A549 (cell line): ENCODE results near the gene PLCD1. TPM values are rescaled to one million over a fixed set of nuclear protein-coding genes. Genes with fewer than 3 reads are reported as not detected.

Experiments used
- ATAC-seq, 2 experiments: fragments of 200-7000 bp in 1 of 2; fragments of >200 bp in 1 of 2; cut with Nextera tagmentation in 1 of 2; cut with Tn5 transposase in 1 of 2; 3 replicates each; pipeline versions ENCODE4 v1.8.0 to v1.9.1; 2018 to 2020; ENCODE audit warnings: mild to moderate bottlenecking in 1 of 2, moderate library complexity in 1 of 2
- CTCF ChIA-PET: fragments of 300-600 bp; sonication (Branson Sonifier 250); formaldehyde crosslinking; extraction: SDS; loops from one replicate; lab custom pipeline; 2021; ENCODE audit warnings: antibody characterized with exemption, inconsistent platforms; lab: Yijun Ruan, JAX
- POLR2A ChIA-PET: fragments of 350-600 bp; formaldehyde crosslinking; extraction: SDS; loops from one replicate; lab custom pipeline; 2021; ENCODE audit warnings: antibody characterized with exemption, inconsistent platforms; lab: Yijun Ruan, JAX
- DNase-seq, 2 experiments: peaks; one replicate each; pipeline versions ENCODE4 v3.0.0 to v3.0.0-alpha.2; 2011 to 2016; ENCODE audit warnings: low read depth in 1 of 2, low spot score in 1 of 2
- FAIRE-seq: peaks from 2 replicates; lab custom pipeline; 2011; peaks lifted over from hg19 to GRCh38; lab: Jason Lieb, UNC
- H3K27ac ChIP-seq, 2 experiments: fragments of >200 bp; sonication (Bioruptor Twin); formaldehyde crosslinking; 3 replicates each; pipeline ENCODE4 v1.5.1; 2016 to 2017
- H3K4me1 ChIP-seq: fragments of >200 bp; sonication (Bioruptor Twin); formaldehyde crosslinking; 3 replicates; pipeline ENCODE4 v1.6.1; 2016
- H3K4me2 ChIP-seq: fragments of >200 bp; sonication (Bioruptor Twin); formaldehyde crosslinking; 3 replicates; pipeline ENCODE4 v1.6.1; 2016
- H3K4me3 ChIP-seq: fragments of >200 bp; sonication (Bioruptor Twin); formaldehyde crosslinking; 3 replicates; pipeline ENCODE4 v1.5.1; 2016
- H3K9me3 ChIP-seq: fragments of >200 bp; sonication (Bioruptor Twin); formaldehyde crosslinking; 3 replicates; pipeline ENCODE4 v1.6.1; 2016
- ATOH8 ChIP-seq: fragments of 250-450 bp; sonication (Bioruptor Pico); IDR thresholded peaks from 2 replicates; pipeline ENCODE4 v1.5.0; 2020; ENCODE audit warnings: low read depth, mild to moderate bottlenecking, moderate library complexity
- BHLHE40 ChIP-seq: IDR thresholded peaks from 2 replicates; pipeline ENCODE4 v1.6.1; 2012; ENCODE audit warnings: low read depth, low read length, inconsistent platforms
- CBX2 ChIP-seq: fragments of 200-600 bp; sonication (generic); IDR thresholded peaks from 2 replicates; pipeline ENCODE4 v1.6.1; 2016; ENCODE audit warnings: low read depth, mild to moderate bottlenecking, borderline replicate concordance
- CBX8 ChIP-seq: fragments of 200-600 bp; sonication (generic); IDR thresholded peaks from 2 replicates; pipeline ENCODE4 v1.6.1; 2016
- E2F6 ChIP-seq: IDR thresholded peaks from 2 replicates; pipeline ENCODE4 v1.6.1; 2012; ENCODE audit warnings: low read depth, borderline replicate concordance
- EHF ChIP-seq: fragments of 250-450 bp; sonication (Bioruptor Pico); IDR thresholded peaks from 2 replicates; pipeline ENCODE4 v1.5.0; 2020; ENCODE audit warnings: mild to moderate bottlenecking
- EHMT2 ChIP-seq: fragments of 200-600 bp; sonication (generic); IDR thresholded peaks from 2 replicates; pipeline ENCODE4 v1.6.1; 2016; ENCODE audit warnings: antibody characterized with exemption, low read depth, mild to moderate bottlenecking, moderate library complexity
- FOSB ChIP-seq: fragments of 250-450 bp; sonication (Bioruptor Pico); IDR thresholded peaks from 2 replicates; pipeline ENCODE4 v1.5.0; 2020; ENCODE audit warnings: mild to moderate bottlenecking, moderate library complexity
- FOSL2 ChIP-seq, 2 experiments: fragments of 450-650 bp in 1 of 2; fragments of >200 bp in 1 of 2; sonication (Bioruptor Twin) in 1 of 2; formaldehyde crosslinking; IDR thresholded peaks; 2 replicates each; pipeline versions ENCODE4 v1.5.0 to v1.6.1; 2016 to 2020; ENCODE audit warnings: mild to moderate bottlenecking in 1 of 2, moderate library complexity in 1 of 2
- FOXS1 ChIP-seq: fragments of 250-450 bp; sonication (Bioruptor Pico); IDR thresholded peaks from 2 replicates; pipeline ENCODE4 v1.5.0; 2020; ENCODE audit warnings: mild to moderate bottlenecking, moderate library complexity
- HDAC2 ChIP-seq: fragments of 200-600 bp; sonication (generic); IDR thresholded peaks from 2 replicates; pipeline ENCODE4 v1.6.1; 2016
- HES2 ChIP-seq: fragments of >200 bp; sonication (Bioruptor Twin); formaldehyde crosslinking; IDR thresholded peaks from 2 replicates; pipeline ENCODE4 v1.6.1; 2016
- HOXB13 ChIP-seq: fragments of 250-450 bp; sonication (Bioruptor Pico); IDR thresholded peaks from 2 replicates; pipeline ENCODE4 v1.5.0; 2020; ENCODE audit warnings: low read depth, mild to moderate bottlenecking, moderate library complexity
- KDM1A ChIP-seq: fragments of 200-600 bp; sonication (generic); IDR thresholded peaks from 2 replicates; pipeline ENCODE4 v1.6.1; 2016; ENCODE audit warnings: low read depth, mild to moderate bottlenecking
- MAFK ChIP-seq: fragments of 450-650 bp; IDR thresholded peaks from 2 replicates; pipeline ENCODE4 v1.6.1; 2014; ENCODE audit not compliant: partially characterized antibody
- MAX ChIP-seq: IDR thresholded peaks from 2 replicates; pipeline ENCODE4 v1.6.1; 2012
- MYC ChIP-seq: IDR thresholded peaks from 2 replicates; pipeline ENCODE4 v1.6.1; 2012; ENCODE audit warnings: mild to moderate bottlenecking, inconsistent platforms, low read length, improper control_type of control experiment, borderline replicate concordance
- NR3C1 ChIP-seq: fragments of >200 bp; sonication (Bioruptor Twin); formaldehyde crosslinking; IDR thresholded peaks from 3 replicates; pipeline ENCODE4 v1.6.1; 2017
- PHF8 ChIP-seq: fragments of 200-600 bp; sonication (generic); IDR thresholded peaks from 2 replicates; pipeline ENCODE4 v1.6.1; 2016; ENCODE audit warnings: low read depth, mild to moderate bottlenecking, antibody characterized with exemption, moderate library complexity, borderline replicate concordance
- POLR2A ChIP-seq: IDR thresholded peaks from 2 replicates; pipeline ENCODE4 v1.6.1; 2012; ENCODE audit warnings: mild to moderate bottlenecking, low read length
- RAD21 ChIP-seq, 2 experiments: fragments of >200 bp in 1 of 2; sonication (Bioruptor Twin) in 1 of 2; formaldehyde crosslinking in 1 of 2; IDR thresholded peaks in 1 of 2; conservative IDR thresholded peaks in 1 of 2; 2 replicates in 1 of 2; 3 replicates in 1 of 2; pipeline ENCODE4 v1.6.1; 2012 to 2018; ENCODE audit warnings: inconsistent platforms in 1 of 2
- RCOR1 ChIP-seq: fragments of 150-350 bp; IDR thresholded peaks from 2 replicates; pipeline ENCODE4 v1.6.1; 2014; ENCODE audit warnings: antibody characterized with exemption, low read length, low read depth
- RFX5 ChIP-seq: fragments of 450-650 bp; IDR thresholded peaks from 2 replicates; pipeline ENCODE4 v1.7.1; 2014; ENCODE audit warnings: antibody characterized with exemption, mild to moderate bottlenecking, moderate library complexity
- RNF2 ChIP-seq: fragments of 200-600 bp; sonication (generic); IDR thresholded peaks from 2 replicates; pipeline ENCODE4 v1.6.1; 2016; ENCODE audit warnings: low read depth, mild to moderate bottlenecking, antibody characterized with exemption, moderate library complexity, borderline replicate concordance
- TFCP2L1 ChIP-seq: fragments of 250-450 bp; sonication (Bioruptor Pico); IDR thresholded peaks from 2 replicates; pipeline ENCODE4 v1.5.0; 2021; ENCODE audit warnings: mild to moderate bottlenecking
- TP53 ChIP-seq: fragments of 250-450 bp; sonication (Bioruptor Pico); IDR thresholded peaks from 2 replicates; pipeline ENCODE4 v1.5.0; 2021; ENCODE audit warnings: mild to moderate bottlenecking, moderate library complexity
- ZC3H11A ChIP-seq: fragments of 450-650 bp; IDR thresholded peaks from 2 replicates; pipeline ENCODE4 v1.6.1; 2014; ENCODE audit warnings: antibody characterized with exemption, mild to moderate bottlenecking
- ZNF302 ChIP-seq: fragments of 250-450 bp; sonication (Bioruptor Pico); IDR thresholded peaks from 2 replicates; pipeline ENCODE4 v1.9.0; 2021; ENCODE audit warnings: inconsistent platforms, mild to moderate bottlenecking, moderate library complexity
- WGBS: methylation state at CpG from one replicate; pipeline ENCODE4 v1.1.6; 2017; ENCODE audit errors: missing lambda C conversion rate; 5-methylcytosine and 5-hydroxymethylcytosine counted together
- polyA plus RNA-seq, 4 experiments: library from polyadenylated mRNA; depleted of rRNA in 3 of 4; stranded (reverse); fragments of >200 nt; fragmentation: RNase III in 1 of 4; extraction: RNeasy Plus Mini Kit Qiagen cat#74134 plus additional on column Dnase treatment in 1 of 4; gene quantifications; 2 replicates in 3 of 4; 3 replicates in 1 of 4; pipeline ENCODE4 v1.2.3, GENCODE V29; 2011 to 2017

Gene PLCD1
- polyA plus RNA-seq, 2 of the 4 experiments (the other 2 are of a cell fraction) = 3.9 to 4.8 TPM

- DNase-seq (no peak), FAIRE-seq (no peak), ATAC-seq (no peak)
- WGBS = 85% methylated on average over 5 of the region's 5 CpGs
- no peak overlapping the region for H3K27ac ChIP-seq
- H3K9me3 ChIP-seq = no peaks in the 10 kb centered on the region
- no peak overlapping the region for H3K4me3 ChIP-seq
- CTCF ChIA-PET = interaction anchor here (0.7 to 1.5 kb wide), 3 partner anchors 26 to 373 kb away, joined by 3 read pairs; no protein-coding TSS in a partner anchor
- H3K4me1 ChIP-seq = peaks cover 2% of the 10 kb centered on the region; the same call in 1 of the 3 replicates
- H3K4me2 ChIP-seq = no peak overlapping the region
- POLR2A ChIA-PET = no interaction called here
- TF ChIP-seq NR3C1 = no peak
- TF ChIP-seq FOSL2 (IDR thresholded peaks at IDR 0.05) = no peak
- TF ChIP-seq FOSL2 (CRISPR knock-in tag; IDR thresholded peaks at IDR 0.05) = no peak
- no peak for TF ChIP-seq HOXB13 (CRISPR knock-in tag)
- TF ChIP-seq RNF2 = no peak
These were observed 58.6 kb downstream of the PLCD1 start for GRCh38 chr3:37970802-37971201.

- H3K4me1 ChIP-seq = peaks cover 13% of the 10 kb centered on the region
- no peak for ATAC-seq
- H3K4me2 ChIP-seq = no peak overlapping the region
- H3K27ac ChIP-seq = no peak overlapping the region
- POLR2A ChIA-PET = no interaction called here
- H3K9me3 ChIP-seq = no peaks in the 10 kb centered on the region
- WGBS = 90% methylated on average over 7 of the region's 7 CpGs
- DNase-seq = no peak
- FAIRE-seq = no peak
- TF ChIP-seq CBX8 (no peak), HDAC2 (no peak), ZC3H11A (no peak), MYC (no peak), MAX (no peak), EHMT2 (no peak), NR3C1 (no peak), RAD21 (conservative IDR thresholded peaks at IDR 0.05 in 1 of 2, IDR thresholded peaks at IDR 0.05 in 1 of 2) (no peak), PHF8 (no peak), POLR2A (no peak)
- no peak overlapping the region for H3K4me3 ChIP-seq
- CTCF ChIA-PET = interaction anchor here (0.8 to 4.2 kb wide), 6 partner anchors 13 to 153 kb away, joined by 3 to 16 read pairs (median 4); no protein-coding TSS in a partner anchor
These were observed 59.8 kb downstream of the PLCD1 start for GRCh38 chr3:37969596-37970100.

- TF ChIP-seq TFCP2L1 (CRISPR knock-in tag) = no peak
- TF ChIP-seq RFX5 = no peak
- no peak for TF ChIP-seq KDM1A
- TF ChIP-seq PHF8 = no peak
- no peak for TF ChIP-seq ZC3H11A
- no peak for TF ChIP-seq CBX2
- no peak for TF ChIP-seq RCOR1
- TF ChIP-seq BHLHE40 = no peak
- TF ChIP-seq HES2 = no peak
- TF ChIP-seq FOXS1 (CRISPR knock-in tag) = no peak
- no peak for TF ChIP-seq MAFK
- TF ChIP-seq ZNF302 (CRISPR knock-in tag) = no peak
- TF ChIP-seq E2F6 = no peak
- TF ChIP-seq ATOH8 (CRISPR knock-in tag) = no peak
- no peak for TF ChIP-seq FOSB (CRISPR knock-in tag)
- no peak for TF ChIP-seq EHF (CRISPR knock-in tag)
- no peak for TF ChIP-seq FOSL2 (IDR thresholded peaks at IDR 0.05)
- no peak for TF ChIP-seq FOSL2 (CRISPR knock-in tag; IDR thresholded peaks at IDR 0.05)
- TF ChIP-seq TP53 = no peak
- POLR2A ChIA-PET = no interaction called here
- FAIRE-seq = no peak
These were observed 60.4 kb downstream of the PLCD1 start for GRCh38 chr3:37968813-37969595.

More at GRCh38 chr3:37968813-37969595, 60.4 kb downstream of the PLCD1 start:
- 92% methylated on average over 15 of the region's 15 CpGs for WGBS
- Histone ChIP-seq H3K4me3 (no peak overlapping the region), H3K4me2 (no peak overlapping the region), H3K27ac (no peak overlapping the region), H3K9me3 (no peaks in the 10 kb centered on the region), H3K4me1 (peaks cover 20% of the 10 kb centered on the region)
- DNase-seq (no peak), ATAC-seq (no peak)
- CTCF ChIA-PET = interaction anchor here (1.1 to 6.4 kb wide), 8 partner anchors 11 to 152 kb away, joined by 3 to 74 read pairs (median 10); no protein-coding TSS in a partner anchor
